ENCODE measurements around the gene AP2A1.

Gene AP2A1

GRCh38 chr19:49854378-49855263 lies 87.8 kb downstream of the AP2A1 start:
- DNase-seq, result no peak

- DNase-seq, result no peak
These were observed 88.5 kb downstream of the AP2A1 start for GRCh38 chr19:49855277-49855675.

- no peak for DNase-seq
These were observed 89.1 kb downstream of the AP2A1 start for GRCh38 chr19:49855676-49856573.

GRCh38 chr19:49856574-49857021 lies 89.8 kb downstream of the AP2A1 start:
- DNase-seq, result no peak

Data from anterior cingulate cortex (tissue), 58 donors.